ENCODE data around the gene CCDC186. TPM values are rescaled to one million over a fixed set of nuclear protein-coding genes. Genes with fewer than 3 reads are reported as not detected.

CCDC186 gene
- total and polyA plus RNA-seq, 2 of the 8 experiments (the other 6 are each of a cell fraction or from before 2014, with no cell fraction given), result 3.0 to 30.3 TPM

GRCh38 chr10:114100848-114101741, 72.9 kb downstream of the CCDC186 start (continued):
- TF ChIP-seq, protein P1, sequence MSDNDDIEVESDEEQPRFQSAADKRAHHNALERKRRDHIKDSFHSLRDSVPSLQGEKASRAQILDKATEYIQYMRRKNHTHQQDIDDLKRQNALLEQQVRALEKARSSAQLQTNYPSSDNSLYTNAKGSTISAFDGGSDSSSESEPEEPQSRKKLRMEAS (IDR thresholded peaks at IDR 0.05), result peak; percentile 68
- no peak for TF ChIP-seq CTBP2 (IDR thresholded peaks at IDR 0.05; ENCODE audit: borderline replicate concordance, insufficient read depth, insufficient read length, low read length)
- no peak for TF ChIP-seq CREB1 (IDR thresholded peaks at IDR 0.05)
- TF ChIP-seq SP2 (IDR thresholded peaks at IDR 0.05; ENCODE audit: low read length), result no peak
- no peak for TF ChIP-seq HDAC6 (IDR thresholded peaks at IDR 0.05; ENCODE audit: low read depth, low read length)
- TF ChIP-seq ASH2L (IDR thresholded peaks at IDR 0.05; ENCODE audit: low read length), result peak; percentile 28
- no peak for TF ChIP-seq RXRA (IDR thresholded peaks at IDR 0.05; ENCODE audit: insufficient read depth, low read depth, low read length)
- no peak for TF ChIP-seq SP4 (IDR thresholded peaks at IDR 0.05; ENCODE audit: low read length)
- TF ChIP-seq TAF1 (IDR thresholded peaks at IDR 0.05; ENCODE audit: low read depth, low read length), result no peak
- TF ChIP-seq NRF1 (IDR thresholded peaks at IDR 0.05; ENCODE audit: low read depth, low read length), result no peak
- peak; percentile 74 for TF ChIP-seq SUZ12 (IDR thresholded peaks at IDR 0.05; ENCODE audit: low read length)
- TF ChIP-seq TEAD4 (IDR thresholded peaks at IDR 0.05; ENCODE audit: low read depth, low read length), result no peak
